RWPE1 (cell line): ENCODE measurements around the gene SLC44A2.

Source experiments
- CTCF ChIA-PET: fragments of 350-600 bp; sonication (Branson Sonifier 250); formaldehyde crosslinking; extraction: SDS; loops from one replicate; lab custom pipeline; 2021; lab: Yijun Ruan, JAX
- POLR2A ChIA-PET: fragments of 400-600 bp; formaldehyde crosslinking; extraction: SDS; loops from one replicate; lab custom pipeline; 2020; ENCODE audit warnings: antibody characterized with exemption; ENCODE audit not compliant: low non-redundant PET; lab: Yijun Ruan, JAX
- DNase-seq: peaks from one replicate; pipeline ENCODE4 v3.0.0; 2012; ENCODE audit warnings: low spot score
- H3K27ac ChIP-seq: fragments of 450-650 bp; 2 replicates; pipeline ENCODE4 v1.5.1; 2017
- CTCF ChIP-seq: fragments of 450-650 bp; conservative IDR thresholded peaks from 2 replicates; pipeline ENCODE4 v1.5.1; 2017; ENCODE audit warnings: low read depth, mild to moderate bottlenecking

Gene SLC44A2

DNA sequence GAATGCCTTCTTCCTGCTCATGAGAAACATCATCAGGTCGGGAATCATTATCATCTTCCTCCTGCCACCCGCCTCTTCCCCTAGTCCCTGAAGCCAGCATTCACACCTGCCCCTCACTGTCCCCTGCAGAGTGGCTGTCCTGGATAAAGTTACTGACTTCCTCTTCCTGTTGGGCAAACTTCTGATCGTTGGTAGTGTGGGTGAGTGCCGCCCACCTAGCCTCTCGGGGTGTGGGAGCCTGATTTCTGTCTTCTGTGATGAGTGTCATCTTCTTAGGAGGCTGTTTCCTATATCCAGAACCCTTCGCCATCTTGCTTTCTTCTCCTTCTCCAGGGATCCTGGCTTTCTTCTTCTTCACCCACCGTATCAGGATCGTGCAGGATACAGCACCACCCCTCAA is 12.5 kb downstream of the SLC44A2 start:
- POLR2A ChIA-PET, result no interaction called here
- TF ChIP-seq CTCF, result no peak
- H3K27ac ChIP-seq, result no peak overlapping the region
- no peak for DNase-seq
- CTCF ChIA-PET, result interaction anchor here (1.5 kb wide), 1 partner anchor 56 kb away, joined by 5 read pairs; no protein-coding TSS in a partner anchor

- POLR2A ChIA-PET, result interaction anchor here (0.7 kb wide), 1 partner anchor 59 kb away, joined by 4 read pairs; no protein-coding TSS in a partner anchor
- H3K27ac ChIP-seq, result no peak overlapping the region; the same call in 1 of the 2 replicates
- DNase-seq, result no peak
- TF ChIP-seq CTCF, result no peak
- CTCF ChIA-PET, result interaction anchor here (0.6 kb wide), 1 partner anchor 50 kb away, joined by 3 read pairs; no protein-coding TSS in a partner anchor
Observed at GRCh38 chr19:10639836-10640235, 14.5 kb downstream of the SLC44A2 start.

DNA sequence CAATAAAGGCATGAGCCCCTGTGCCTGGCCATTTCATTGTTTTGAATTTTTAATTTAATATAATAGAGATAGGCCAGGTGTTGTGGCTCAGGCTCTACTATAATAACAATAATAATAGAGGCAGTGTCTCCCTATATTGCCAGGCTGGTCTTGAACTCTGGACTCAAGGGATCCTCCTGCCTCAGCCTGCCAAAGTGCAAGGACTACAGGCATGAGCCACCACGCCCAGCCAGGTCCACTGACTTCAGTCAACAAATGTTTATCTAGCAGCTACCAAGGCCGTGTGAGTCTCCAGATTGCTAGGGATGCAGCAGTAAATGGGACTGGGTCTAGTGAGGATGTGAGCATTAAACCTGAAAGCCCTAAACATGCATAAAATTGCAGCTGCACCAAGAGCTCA is 15.0 kb downstream of the SLC44A2 start:
- H3K27ac ChIP-seq, result no peak overlapping the region; the same call in 1 of the 2 replicates
- POLR2A ChIA-PET, result no interaction called here
- CTCF ChIA-PET, result no interaction called here
- no peak for DNase-seq
- no peak for TF ChIP-seq CTCF

- DNase-seq, result no peak
- ChIA-PET CTCF (interaction anchor here (0.7 kb wide), 1 partner anchor 1107 kb away, joined by 3 read pairs; no protein-coding TSS in a partner anchor), POLR2A (interaction anchor here (0.6 to 1.1 kb wide), 2 partner anchors 23 to 55 kb away, joined by 3 to 6 read pairs; no protein-coding TSS in a partner anchor)
- H3K27ac ChIP-seq, result peak overlapping the region; percentile 76; the same call in 1 of the 2 replicates
- TF ChIP-seq CTCF, result no peak
Observed at GRCh38 chr19:10641248-10641647, 15.9 kb downstream of the SLC44A2 start.

- TF ChIP-seq CTCF, result no peak
- ChIA-PET CTCF (interaction anchor here (0.7 to 1.0 kb wide), 2 partner anchors 63 to 74 kb away, joined by 3 to 5 read pairs; no protein-coding TSS in a partner anchor), POLR2A (no interaction called here)
- no peak for DNase-seq
- peak overlapping the region; percentile 76 for H3K27ac ChIP-seq
Observed at GRCh38 chr19:10642473-10643171, 17.3 kb downstream of the SLC44A2 start.

GRCh38 chr19:10643172-10643967 is 18.0 kb downstream of the SLC44A2 start:
- ChIA-PET POLR2A (no interaction called here), CTCF (interaction anchor here (0.6 to 2.1 kb wide), 4 partner anchors 15 to 92 kb away, joined by 3 to 81 read pairs (median 5); no protein-coding TSS in a partner anchor)
- TF ChIP-seq CTCF, result no peak
- peak overlapping the region; percentile 76 for H3K27ac ChIP-seq
- DNase-seq, result no peak
